Measurements from ENCODE around the gene CCDC6. TPM values are rescaled to one million over a fixed set of nuclear protein-coding genes. Genes with fewer than 3 reads are reported as not detected.

CCDC6 gene
- total and polyA plus RNA-seq, 2 of the 8 experiments (the other 6 are each of a cell fraction or from before 2014, with no cell fraction given), result 42.2 to 74.4 TPM

GRCh38 chr10:59954296-59954695 is 47.9 kb upstream of the CCDC6 start (continued):
- TF ChIP-seq CHD7 (IDR thresholded peaks at IDR 0.05; ENCODE audit: insufficient replicate concordance, low read length) (no peak), KDM5A (IDR thresholded peaks at IDR 0.05; ENCODE audit: low read length) (no peak), RFX5 (IDR thresholded peaks at IDR 0.05; ENCODE audit: borderline replicate concordance, low read depth, low read length) (no peak), BRCA1 (IDR thresholded peaks at IDR 0.05; ENCODE audit: low read depth, low read length) (no peak), EGR1 (IDR thresholded peaks at IDR 0.05; ENCODE audit: borderline replicate concordance, low read depth, low read length) (no peak), HDAC6 (IDR thresholded peaks at IDR 0.05; ENCODE audit: low read depth, low read length) (no peak), SP2 (IDR thresholded peaks at IDR 0.05; ENCODE audit: low read length) (no peak)

Data from H1 (cell line).